H1 (cell line): ENCODE data around the gene DACT1.

Experiments
- EZH2 ChIP-seq: fragments of 200-600 bp; sonication (generic); IDR thresholded peaks from 2 replicates; pipeline ENCODE4 v1.7.1; 2012; ENCODE audit warnings: low read depth, mild to moderate bottlenecking, moderate library complexity, low read length, inconsistent platforms; ENCODE audit not compliant: severe bottlenecking
- GTF2F1 ChIP-seq: IDR thresholded peaks from 2 replicates; pipeline ENCODE4 v1.6.1; 2012; ENCODE audit warnings: low read depth, low read length, improper control_type of control experiment, borderline replicate concordance
- HDAC2 ChIP-seq, 2 experiments: fragments of 300-600 bp in 1 of 2; sonication (generic) in 1 of 2; IDR thresholded peaks; 2 replicates each; pipeline ENCODE4 v1.6.1; 2011 to 2012; ENCODE audit warnings: low read depth in 2 of 2, low read length in 2 of 2, mild to moderate bottlenecking in 2 of 2, moderate library complexity in 2 of 2, borderline replicate concordance in 1 of 2, inconsistent platforms in 1 of 2
- HDAC6 ChIP-seq: IDR thresholded peaks from one replicate; pipeline ENCODE4 v1.7.1; 2012; ENCODE audit warnings: low read depth, mild to moderate bottlenecking, inconsistent platforms, low read length, moderate library complexity
- JUN ChIP-seq: IDR thresholded peaks from 2 replicates; pipeline ENCODE4 v1.6.1; 2011; ENCODE audit warnings: low read depth, mild to moderate bottlenecking, improper control_type of control experiment, low read length
- MAFK ChIP-seq: IDR thresholded peaks from 2 replicates; pipeline ENCODE4 v1.6.1; 2012; ENCODE audit warnings: low read depth, mild to moderate bottlenecking, improper control_type of control experiment, low read length
- POLR2A ChIP-seq, 2 experiments: IDR thresholded peaks; 1 replicate in 1 of 2; 2 replicates in 1 of 2; pipeline ENCODE4 v1.6.1; 2011; ENCODE audit warnings: low read depth in 2 of 2, low read length in 2 of 2, mild to moderate bottlenecking in 2 of 2; ENCODE audit errors: control extremely low read depth in 1 of 2
- RAD21 ChIP-seq, 2 experiments: IDR thresholded peaks in 1 of 2; conservative IDR thresholded peaks in 1 of 2; 2 replicates each; pipeline ENCODE4 v1.6.1; 2011; ENCODE audit warnings: low read depth in 2 of 2, low read length in 2 of 2, improper control_type of control experiment in 1 of 2, inconsistent platforms in 1 of 2, mild to moderate bottlenecking in 1 of 2, moderate library complexity in 1 of 2
- SIN3A ChIP-seq, 2 experiments: IDR thresholded peaks in 1 of 2; conservative IDR thresholded peaks in 1 of 2; 2 replicates each; pipeline ENCODE4 v1.6.1; 2011 to 2012; ENCODE audit warnings: low read length in 2 of 2, improper control_type of control experiment in 1 of 2, low read depth in 1 of 2, mild to moderate bottlenecking in 1 of 2
- SP2 ChIP-seq: IDR thresholded peaks from 2 replicates; pipeline ENCODE4 v1.6.1; 2012; ENCODE audit warnings: mild to moderate bottlenecking, low read length, inconsistent platforms
- TF ChIP-seq, protein P1 (sequence below), 3 experiments: IDR thresholded peaks; 1 replicate in 2 of 3; 2 replicates in 1 of 3; pipeline versions ENCODE4 v1.5.1 to v1.6.1; 2011; ENCODE audit warnings: low read length in 3 of 3, mild to moderate bottlenecking in 3 of 3, inconsistent platforms in 2 of 3, low read depth in 1 of 3, moderate library complexity in 1 of 3; ENCODE audit not compliant: insufficient read depth in 1 of 3; ENCODE audit errors: control extremely low read depth in 1 of 3

DNA sequence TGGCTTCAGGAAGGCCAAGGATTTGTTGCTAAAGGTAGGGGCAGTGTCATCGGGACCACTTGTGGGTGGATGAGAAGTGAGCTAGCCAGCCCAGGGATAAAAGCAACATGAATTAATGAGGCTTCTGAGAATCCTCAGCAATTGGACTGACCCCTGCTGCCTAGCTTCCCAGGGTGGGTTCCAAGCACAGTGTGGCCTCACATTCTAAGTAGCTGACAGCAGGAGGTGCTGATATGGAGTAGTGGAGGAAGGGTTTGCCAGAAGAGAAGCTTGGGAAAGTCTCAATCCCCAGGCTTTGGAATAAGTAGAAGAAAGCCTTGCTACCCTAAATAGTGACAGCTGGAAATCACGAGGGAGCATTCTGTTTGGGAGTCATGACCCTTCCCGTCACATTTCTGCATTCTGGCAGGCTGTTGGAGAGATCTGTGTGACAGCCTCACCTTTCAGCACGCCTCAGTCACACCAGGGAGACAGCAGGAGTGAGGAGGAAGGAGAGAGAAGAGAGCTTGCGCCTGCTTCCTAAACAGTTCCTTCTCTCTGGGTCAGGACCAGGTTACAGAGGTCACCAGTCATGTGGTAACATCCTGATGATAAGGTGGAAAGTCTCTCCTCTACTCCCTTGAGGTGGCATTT lies 31.2 kb downstream of the DACT1 start:
- TF ChIP-seq RAD21 (IDR thresholded peaks at IDR 0.05 in 1 of 2, conservative IDR thresholded peaks at IDR 0.05 in 1 of 2; ENCODE audit: low read depth in 2 of 2, low read length in 2 of 2) = no peak
- no peak for TF ChIP-seq SP2
- no peak for TF ChIP-seq MAFK
- no peak for TF ChIP-seq JUN
- TF ChIP-seq, protein P1, sequence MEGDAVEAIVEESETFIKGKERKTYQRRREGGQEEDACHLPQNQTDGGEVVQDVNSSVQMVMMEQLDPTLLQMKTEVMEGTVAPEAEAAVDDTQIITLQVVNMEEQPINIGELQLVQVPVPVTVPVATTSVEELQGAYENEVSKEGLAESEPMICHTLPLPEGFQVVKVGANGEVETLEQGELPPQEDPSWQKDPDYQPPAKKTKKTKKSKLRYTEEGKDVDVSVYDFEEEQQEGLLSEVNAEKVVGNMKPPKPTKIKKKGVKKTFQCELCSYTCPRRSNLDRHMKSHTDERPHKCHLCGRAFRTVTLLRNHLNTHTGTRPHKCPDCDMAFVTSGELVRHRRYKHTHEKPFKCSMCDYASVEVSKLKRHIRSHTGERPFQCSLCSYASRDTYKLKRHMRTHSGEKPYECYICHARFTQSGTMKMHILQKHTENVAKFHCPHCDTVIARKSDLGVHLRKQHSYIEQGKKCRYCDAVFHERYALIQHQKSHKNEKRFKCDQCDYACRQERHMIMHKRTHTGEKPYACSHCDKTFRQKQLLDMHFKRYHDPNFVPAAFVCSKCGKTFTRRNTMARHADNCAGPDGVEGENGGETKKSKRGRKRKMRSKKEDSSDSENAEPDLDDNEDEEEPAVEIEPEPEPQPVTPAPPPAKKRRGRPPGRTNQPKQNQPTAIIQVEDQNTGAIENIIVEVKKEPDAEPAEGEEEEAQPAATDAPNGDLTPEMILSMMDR (IDR thresholded peaks at IDR 0.05; ENCODE audit: control extremely low read depth in 1 of 3, insufficient read depth in 1 of 3, low read depth in 1 of 3, low read length in 3 of 3) = no peak
- no peak for TF ChIP-seq GTF2F1
- no peak for TF ChIP-seq EZH2
- no peak for TF ChIP-seq POLR2A (IDR thresholded peaks at IDR 0.05; ENCODE audit: control extremely low read depth in 1 of 2, low read depth in 2 of 2, low read length in 2 of 2)
- no peak for TF ChIP-seq HDAC2 (IDR thresholded peaks at IDR 0.05; ENCODE audit: borderline replicate concordance in 1 of 2, low read depth in 2 of 2, low read length in 2 of 2)
- no peak for TF ChIP-seq SIN3A (conservative IDR thresholded peaks at IDR 0.05 in 1 of 2, IDR thresholded peaks at IDR 0.05 in 1 of 2; ENCODE audit: low read depth in 1 of 2, low read length in 2 of 2)
- no peak for TF ChIP-seq HDAC6
